HG03521 (cell line): Measurements from ENCODE around the gene SPATS2L.
"Not testable (repeated sequence)": the region's sequence is repeated elsewhere in the genome, so short reads cannot be mapped to it uniquely, and the experiment has no call there.

Experiments
- ATAC-seq: cut with Tn5 transposase; IDR thresholded peaks from one replicate; pipeline ENCODE4 v1.9.1; 2021; ENCODE audit warnings: mild to moderate bottlenecking, moderate library complexity; ENCODE audit not compliant: unreplicated experiment

Gene SPATS2L

GRCh38 chr2:200344202-200344601 lies 37.7 kb downstream of the SPATS2L start:
- not testable (repeated sequence) for ATAC-seq

- ATAC-seq, result no peak
Observed at GRCh38 chr2:200345975-200346374, 39.5 kb downstream of the SPATS2L start.

DNA sequence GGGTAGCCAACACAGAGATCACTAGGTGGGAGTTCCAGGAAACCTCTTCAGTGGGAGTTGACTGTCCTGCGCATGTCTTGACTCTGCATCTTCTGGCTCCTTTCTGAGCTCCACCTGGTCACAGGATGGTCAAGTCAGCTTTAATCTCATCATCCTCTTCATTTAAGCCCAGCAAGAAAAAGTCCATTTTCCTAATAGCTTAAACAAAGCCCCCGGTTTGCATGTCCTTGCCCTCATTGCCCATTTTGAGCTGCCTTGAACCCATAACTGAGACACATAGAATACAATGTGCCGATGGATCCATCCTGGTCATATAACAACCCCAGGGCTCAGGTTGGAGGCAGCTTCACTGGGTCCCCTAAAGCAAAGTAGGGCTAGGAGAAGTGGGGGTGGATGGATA lies 40.8 kb downstream of the SPATS2L start:
- no peak for ATAC-seq

- no peak for ATAC-seq
Observed at GRCh38 chr2:200348897-200349563, 42.5 kb downstream of the SPATS2L start.

- ATAC-seq, result no peak
Observed at GRCh38 chr2:200349868-200350267, 43.4 kb downstream of the SPATS2L start.

DNA sequence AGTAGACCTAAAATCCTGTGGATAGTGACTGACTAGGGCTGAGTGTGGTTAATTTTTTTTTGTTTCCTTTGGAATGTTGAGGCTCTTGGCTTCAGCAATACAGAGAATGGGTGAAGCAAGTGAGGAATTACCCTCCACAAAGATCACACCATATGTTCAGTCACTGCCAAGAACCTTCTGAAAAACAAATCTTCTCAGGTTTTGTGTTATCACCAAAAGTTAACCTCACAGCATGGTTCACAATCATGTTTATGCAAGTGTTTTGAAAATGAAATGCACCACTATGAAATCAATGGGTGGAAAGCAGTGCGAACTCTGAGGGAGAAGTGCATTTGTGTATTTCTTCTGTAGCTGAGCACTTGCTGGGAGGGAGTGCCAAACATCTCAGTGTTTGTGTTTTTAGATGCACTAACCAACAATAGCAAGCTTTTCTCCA lies 44.4 kb downstream of the SPATS2L start:
- no peak for ATAC-seq

DNA sequence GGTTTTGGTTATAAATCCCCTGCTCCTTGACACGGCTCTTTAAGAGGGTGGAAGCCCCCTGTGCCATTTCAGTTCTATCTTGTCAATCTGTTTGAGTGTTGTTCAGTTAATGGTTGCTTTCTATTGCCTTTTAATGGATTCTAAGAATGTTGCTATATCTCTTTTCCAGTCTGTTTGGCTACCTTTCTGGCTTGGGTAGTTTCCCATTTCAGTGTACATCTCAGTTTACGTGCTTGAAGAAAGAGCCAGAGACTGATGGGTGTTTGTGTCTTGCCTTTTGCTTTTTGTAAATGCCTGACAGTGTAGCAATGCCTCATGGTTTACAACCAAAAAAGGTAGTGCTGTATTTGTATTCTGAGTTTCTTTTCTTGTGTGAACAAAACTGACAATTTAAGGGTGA lies 45.3 kb downstream of the SPATS2L start:
- ATAC-seq, result no peak

DNA sequence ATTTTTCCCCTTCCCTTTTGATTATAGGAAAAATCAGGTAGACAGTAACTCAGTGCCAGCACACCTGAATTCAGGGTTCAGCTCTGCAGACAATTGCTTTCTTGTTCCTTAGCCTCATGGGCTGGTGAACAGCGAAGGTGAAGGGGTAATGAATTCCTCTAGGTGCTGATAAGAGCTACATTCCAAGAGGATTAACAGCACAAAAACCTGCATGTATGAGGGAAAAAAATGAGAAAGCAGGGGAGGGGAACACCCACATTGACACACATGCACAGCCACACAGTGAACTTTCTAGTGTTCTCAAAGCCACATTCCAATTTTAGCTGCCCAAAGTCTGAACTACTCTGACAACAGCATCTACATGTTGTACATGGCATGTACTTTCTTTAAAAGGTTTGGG lies 46.1 kb downstream of the SPATS2L start:
- no peak for ATAC-seq

- no peak for ATAC-seq
Observed at GRCh38 chr2:200353120-200353519, 46.6 kb downstream of the SPATS2L start.

GRCh38 chr2:200353874-200354273 lies 47.4 kb downstream of the SPATS2L start:
- no peak for ATAC-seq

DNA sequence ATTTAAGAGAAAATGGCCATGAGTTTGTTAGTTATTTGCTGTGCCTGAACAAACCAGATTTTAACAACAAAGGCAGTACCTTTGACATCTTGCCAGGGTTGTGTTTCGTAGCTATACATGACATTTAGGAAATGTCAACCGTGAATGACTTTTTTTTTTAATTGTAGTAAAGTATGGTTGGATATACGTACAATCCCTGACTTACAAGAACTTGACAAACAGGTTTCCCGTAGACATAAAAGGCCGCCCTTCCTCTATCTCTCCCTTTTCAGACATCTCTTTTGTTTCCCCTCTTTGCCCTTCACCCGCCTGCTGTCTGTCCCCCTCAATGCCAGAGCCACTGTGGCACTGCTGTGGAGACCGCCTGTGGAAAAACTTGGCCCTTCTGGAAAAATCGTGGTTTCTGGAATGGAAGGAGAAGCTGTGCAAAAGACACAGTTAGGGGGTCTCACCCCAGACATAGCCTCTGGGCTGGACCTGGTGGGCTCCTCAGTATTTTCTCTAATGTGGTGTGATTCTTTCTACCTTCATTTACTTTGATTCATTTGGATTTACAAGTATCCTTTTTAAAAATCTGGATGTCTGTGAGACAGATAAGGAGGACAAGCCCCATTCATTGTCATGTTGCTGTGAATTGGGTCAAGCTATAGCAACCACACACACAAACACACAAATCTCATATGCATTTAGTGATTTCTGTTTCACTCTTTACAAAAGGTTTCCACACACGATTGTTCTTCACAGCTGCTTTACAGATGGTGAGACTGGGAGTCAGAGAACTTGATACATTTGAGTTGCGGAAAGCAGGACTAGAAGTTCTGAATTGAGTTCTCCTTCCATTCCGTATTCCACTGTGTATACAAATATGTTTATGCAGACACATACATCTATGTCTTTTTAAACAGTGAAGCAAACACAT lies 48.6 kb downstream of the SPATS2L start:
- ATAC-seq, result no peak

DNA sequence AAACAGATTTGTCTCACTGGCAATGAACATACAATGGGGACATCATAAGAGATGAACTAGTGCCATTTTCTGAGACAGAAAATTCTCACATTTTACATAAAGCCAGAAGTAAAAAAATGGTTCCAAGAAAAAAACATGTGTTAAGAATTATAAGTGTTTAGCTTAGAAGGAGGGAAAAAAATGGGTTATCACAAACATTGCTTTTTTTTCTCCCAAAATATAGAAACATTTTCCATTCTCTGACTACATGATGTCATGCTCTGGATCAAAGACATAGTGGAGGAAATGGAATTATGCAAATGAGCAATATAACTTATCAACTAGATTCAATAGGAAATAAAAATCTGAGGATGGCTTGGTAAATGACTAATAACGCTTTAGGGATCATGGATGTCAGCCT lies 49.8 kb downstream of the SPATS2L start:
- no peak for ATAC-seq

- ATAC-seq, result no peak
Observed at GRCh38 chr2:200356857-200357384, 50.4 kb downstream of the SPATS2L start.

DNA sequence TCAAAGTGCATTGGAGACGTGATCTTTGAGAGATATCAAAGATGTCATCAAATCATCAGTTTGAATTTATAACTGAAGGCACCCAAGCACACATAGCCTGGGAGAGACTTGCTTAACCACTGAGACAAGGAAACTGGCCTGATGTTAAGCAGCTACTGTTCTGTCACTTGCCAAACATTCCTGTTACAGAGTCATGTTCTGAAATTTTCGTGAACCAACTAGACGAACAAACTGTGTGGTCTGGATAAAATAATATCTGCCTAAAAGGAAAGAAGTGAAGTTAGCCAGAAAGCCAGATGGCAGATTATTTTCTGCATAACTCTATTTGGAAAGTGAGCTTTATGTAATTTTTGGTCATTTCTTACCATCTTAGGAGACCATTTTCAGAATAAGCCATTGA lies 51.4 kb downstream of the SPATS2L start:
- ATAC-seq, result no peak

- ATAC-seq, result no peak
Observed at GRCh38 chr2:200359552-200359951, 53.1 kb downstream of the SPATS2L start.

- ATAC-seq, result no peak
Observed at GRCh38 chr2:200360364-200360763, 53.9 kb downstream of the SPATS2L start.

DNA sequence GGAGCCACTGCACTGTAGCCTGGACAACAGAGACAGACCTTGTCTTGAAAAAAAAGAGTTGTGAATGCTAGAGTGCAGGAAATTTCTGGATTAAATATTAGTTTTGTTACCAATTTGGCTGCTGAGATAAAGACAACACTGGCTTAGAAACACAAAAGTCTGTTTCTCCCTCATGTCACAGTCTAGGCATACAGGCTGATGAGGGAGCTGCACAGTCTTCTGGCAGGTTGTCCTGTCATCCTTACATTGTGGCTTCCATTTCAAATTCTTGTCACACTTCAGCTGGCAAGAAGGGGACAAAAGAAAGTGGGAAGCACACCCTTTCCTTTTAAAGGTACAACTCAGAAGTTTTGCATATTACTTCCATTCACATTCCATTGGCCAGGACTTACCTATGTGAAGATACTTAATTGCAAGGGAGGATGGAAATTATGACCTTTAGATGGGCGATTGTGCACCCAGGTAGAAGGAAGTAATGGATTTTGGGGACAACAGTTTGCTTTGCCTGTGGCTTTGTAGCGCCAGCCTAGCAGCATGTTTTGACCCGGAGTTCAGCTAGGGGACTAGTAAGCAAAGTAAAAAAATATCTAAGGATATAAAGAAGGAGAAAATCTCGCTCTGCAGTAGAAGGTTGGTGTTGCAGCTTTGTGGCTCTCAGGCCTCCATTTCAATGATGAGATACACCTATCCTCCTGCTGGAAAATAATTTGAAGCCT lies 55.9 kb downstream of the SPATS2L start:
- no peak for ATAC-seq

DNA sequence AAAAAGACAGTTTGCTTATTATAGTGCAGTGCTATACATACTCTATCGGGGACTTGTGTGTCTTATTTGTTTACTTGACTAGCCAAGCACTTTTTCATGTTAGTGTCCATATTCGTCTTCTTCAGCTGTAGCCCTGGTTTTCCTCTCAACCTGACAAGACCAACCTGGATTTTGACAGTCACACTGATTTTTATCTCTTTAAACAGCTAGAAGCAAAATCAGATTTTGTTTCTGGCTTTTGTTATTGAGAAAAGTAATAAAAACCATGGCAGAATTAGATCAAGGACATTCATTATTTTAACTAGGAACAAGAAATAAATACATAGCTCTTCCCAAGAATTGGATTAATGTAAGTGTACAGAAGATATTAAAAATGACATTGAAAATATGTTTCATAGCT lies 56.8 kb downstream of the SPATS2L start:
- no peak for ATAC-seq

- no peak for ATAC-seq
Observed at GRCh38 chr2:200364142-200364541, 57.6 kb downstream of the SPATS2L start.

GRCh38 chr2:200364620-200365019 lies 58.1 kb downstream of the SPATS2L start:
- ATAC-seq, result no peak

DNA sequence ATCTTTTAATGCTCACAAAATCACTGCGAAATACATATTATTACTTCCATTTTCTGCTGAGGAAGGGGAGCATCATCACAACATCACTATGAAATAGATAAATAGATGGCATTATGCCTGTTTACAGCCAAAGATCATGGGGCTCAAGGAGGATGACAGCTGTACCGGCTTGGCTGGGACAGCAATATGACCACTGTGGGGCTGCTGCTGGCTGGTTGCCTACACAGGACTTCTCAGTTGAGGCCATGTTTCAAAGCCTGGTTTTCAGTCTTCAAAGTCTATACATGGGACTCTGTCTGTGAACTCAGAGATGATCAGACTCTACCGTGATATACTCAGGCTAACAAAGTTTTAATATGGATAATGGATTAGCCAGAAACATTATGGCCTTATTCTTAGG lies 58.7 kb downstream of the SPATS2L start:
- no peak for ATAC-seq
